Esophagus (tissue), 2 donors: Measurements from ENCODE around the gene GOLGA6L2. TPM values are rescaled to one million over a fixed set of nuclear protein-coding genes. Genes with fewer than 3 reads are reported as not detected.
"Not testable (repeated sequence)": the region's sequence is repeated elsewhere in the genome, so short reads cannot be mapped to it uniquely, and the experiment has no call there.

Source experiments
- H3K27ac ChIP-seq, 2 donors: one replicate each; pipeline ENCODE4 v1.5.1; 2013; ENCODE audit warnings: low read depth in 2 of 2, mild to moderate bottlenecking in 2 of 2, inconsistent platforms in 1 of 2, low read length in 1 of 2, moderate library complexity in 1 of 2
- H3K27me3 ChIP-seq, 2 donors: one replicate each; pipeline ENCODE4 v1.6.1; 2013; ENCODE audit warnings: low read length in 2 of 2, control low read depth in 1 of 2, mild to moderate bottlenecking in 1 of 2; ENCODE audit not compliant: insufficient read depth in 2 of 2, control insufficient read depth in 1 of 2
- H3K36me3 ChIP-seq, 2 donors: one replicate each; pipeline ENCODE4 v1.6.1; 2013; ENCODE audit warnings: low read length in 1 of 2; ENCODE audit not compliant: control insufficient read depth in 2 of 2, insufficient read depth in 2 of 2
- H3K4me1 ChIP-seq, 2 donors: one replicate each; pipeline ENCODE4 v1.6.1; 2013; ENCODE audit warnings: low read length in 1 of 2; ENCODE audit not compliant: control insufficient read depth in 2 of 2, insufficient read depth in 2 of 2
- H3K4me3 ChIP-seq, 2 donors: one replicate each; pipeline ENCODE4 v1.5.1; 2013; ENCODE audit warnings: low read length in 2 of 2, mild to moderate bottlenecking in 2 of 2, low read depth in 1 of 2, moderate library complexity in 1 of 2
- H3K9me3 ChIP-seq, 2 donors: one replicate each; pipeline ENCODE4 v1.6.1; 2013; ENCODE audit warnings: mild to moderate bottlenecking in 2 of 2, low read depth in 1 of 2, low read length in 1 of 2, moderate library complexity in 1 of 2; ENCODE audit not compliant: control insufficient read depth in 2 of 2, insufficient read depth in 1 of 2
- WGBS, 2 donors: extraction: QIAGEN DNeasy Blood & Tissue Kit; methylation state at CpG; one replicate each; pipeline ENCODE4 v1.1.7; 2013; 5-methylcytosine and 5-hydroxymethylcytosine counted together
- polyA plus RNA-seq, 2 donors: library from polyadenylated mRNA; stranded (reverse); fragments of 200-250 nt; gene quantifications; one replicate each; pipeline ENCODE4 v1.2.3, GENCODE V29; 2013
- donor health status: healthy with polysubstance abuse.
- donor health status: Bipolar disorder and iron deficiency.

Gene GOLGA6L2
- polyA plus RNA-seq, 2 donors, result not detected

DNA sequence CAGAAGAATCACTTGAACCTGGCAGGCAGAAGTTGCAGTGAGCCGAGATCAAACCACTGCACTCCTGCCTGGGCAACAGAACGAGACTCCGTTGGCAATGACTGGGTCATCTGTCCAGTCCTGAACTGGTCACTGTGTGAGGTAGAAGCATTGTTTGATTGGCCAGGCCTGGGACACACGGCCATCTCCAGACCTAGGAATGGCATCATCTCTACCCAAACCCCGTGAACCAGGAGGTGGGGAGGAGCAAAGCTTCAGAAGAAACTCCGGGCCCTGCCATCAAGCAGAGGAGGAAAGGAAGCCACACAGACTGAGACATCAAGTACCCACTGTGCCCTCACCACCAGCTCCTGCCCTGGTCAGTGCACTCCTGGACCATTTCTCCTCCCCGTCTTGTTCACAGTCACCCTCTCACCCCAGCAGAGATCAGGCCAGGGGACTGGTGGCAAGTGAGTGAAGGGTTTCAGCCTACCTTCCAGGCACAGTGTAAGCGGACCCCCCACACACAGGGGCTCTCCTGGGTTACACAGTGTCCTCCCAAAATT, 31.6 kb downstream of the GOLGA6L2 start:
- H3K4me3 ChIP-seq, result no peak overlapping the region
- H3K4me1 ChIP-seq, result no peaks in the 10 kb centered on the region
- H3K27me3 ChIP-seq, result no peaks in the 10 kb centered on the region
- no peaks in the 10 kb centered on the region for H3K36me3 ChIP-seq
- H3K9me3 ChIP-seq, result no peaks in the 10 kb centered on the region
- 83 to 85% methylated on average over 8 of the region's 8 CpGs for WGBS, 2 donors
- H3K27ac ChIP-seq, result no peak overlapping the region

GRCh38 chr15:23412881-23413600, 34.0 kb downstream of the GOLGA6L2 start:
- H3K4me3 ChIP-seq, H3K36me3 ChIP-seq, H3K27me3 ChIP-seq, H3K9me3 ChIP-seq, H3K27ac ChIP-seq, H3K4me1 ChIP-seq: not testable (repeated sequence)
- WGBS, 2 donors, result 73 to 75% methylated on average over 5 of the region's 5 CpGs

- Histone ChIP-seq H3K4me3 (no peak overlapping the region), H3K27ac (no peak overlapping the region), H3K36me3 (no peaks in the 10 kb centered on the region), H3K9me3 (no peaks in the 10 kb centered on the region), H3K27me3 (no peaks in the 10 kb centered on the region), H3K4me1 (no peaks in the 10 kb centered on the region)
- 79 to 80% methylated on average over 10 of the region's 10 CpGs for WGBS, 2 donors
Observed at GRCh38 chr15:23411841-23412240, 35.2 kb downstream of the GOLGA6L2 start.

- Histone ChIP-seq H3K27ac (no peak overlapping the region), H3K36me3 (no peaks in the 10 kb centered on the region), H3K4me3 (no peak overlapping the region), H3K9me3 (peaks cover 0 to 3% of the 10 kb centered on the region in 2 donors), H3K4me1 (peaks cover 0 to 2% of the 10 kb centered on the region in 2 donors), H3K27me3 (no peaks in the 10 kb centered on the region)
- 69 to 76% methylated on average over 4 of the region's 4 CpGs for WGBS, 2 donors
Observed at GRCh38 chr15:23403550-23403949, 43.5 kb downstream of the GOLGA6L2 start.

- H3K4me1 ChIP-seq, result peaks cover 0 to 2% of the 10 kb centered on the region in 2 donors
Observed at GRCh38 chr15:23402544-23402943, 44.5 kb downstream of the GOLGA6L2 start.

GRCh38 chr15:23402140-23402539, 44.9 kb downstream of the GOLGA6L2 start:
- H3K36me3 ChIP-seq, result no peaks in the 10 kb centered on the region
- H3K27ac ChIP-seq, result no peak overlapping the region
- H3K4me1 ChIP-seq, result peaks cover 0 to 2% of the 10 kb centered on the region in 2 donors
- WGBS, 2 donors, result 69 to 78% methylated on average over 2 of the region's 2 CpGs
- H3K9me3 ChIP-seq, result peaks cover 0 to 3% of the 10 kb centered on the region in 2 donors
- H3K27me3 ChIP-seq, result no peaks in the 10 kb centered on the region
- H3K4me3 ChIP-seq, result no peak overlapping the region

More at GRCh38 chr15:23402544-23402943, 44.5 kb downstream of the GOLGA6L2 start:
- no peaks in the 10 kb centered on the region for H3K27me3 ChIP-seq
- peaks cover 0 to 3% of the 10 kb centered on the region in 2 donors for H3K9me3 ChIP-seq
- H3K4me3 ChIP-seq, result no peak overlapping the region
- H3K27ac ChIP-seq, result no peak overlapping the region
- 60 to 73% methylated on average over 5 of the region's 5 CpGs for WGBS, 2 donors
- H3K36me3 ChIP-seq, result no peaks in the 10 kb centered on the region

- 64 to 66% methylated on average over 8 of the region's 8 CpGs for WGBS, 2 donors
- Histone ChIP-seq H3K27me3 (no peaks in the 10 kb centered on the region), H3K27ac (no peak overlapping the region), H3K36me3 (no peaks in the 10 kb centered on the region), H3K4me3 (no peak overlapping the region), H3K9me3 (peaks cover 0 to 3% of the 10 kb centered on the region in 2 donors), H3K4me1 (peaks cover 0 to 2% of the 10 kb centered on the region in 2 donors)
Observed at GRCh38 chr15:23401627-23402026, 45.4 kb downstream of the GOLGA6L2 start.

DNA sequence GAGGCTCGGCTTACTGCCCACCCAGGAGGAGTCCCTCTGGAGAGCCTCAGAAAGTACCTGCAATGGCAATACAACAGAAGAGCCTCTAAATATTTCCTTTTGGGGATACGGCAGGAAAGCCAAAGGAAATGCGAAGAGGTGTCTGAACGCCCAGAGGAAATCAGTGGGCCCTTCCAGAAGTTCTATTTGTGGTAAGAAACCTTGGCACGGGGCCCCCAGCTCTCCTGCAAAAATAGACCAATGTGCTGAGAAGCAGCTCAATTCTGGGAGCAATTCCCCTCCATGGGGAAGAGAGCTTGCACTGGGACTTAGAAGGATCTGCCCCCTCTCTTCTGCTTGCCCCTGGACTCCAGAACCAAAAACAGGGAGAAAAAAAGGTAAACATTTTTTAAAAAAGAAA, 47.8 kb downstream of the GOLGA6L2 start:
- H3K36me3 ChIP-seq, result not testable (repeated sequence)
- 70 to 71% methylated on average over 5 of the region's 5 CpGs for WGBS, 2 donors

GRCh38 chr15:23398357-23398756, 48.7 kb downstream of the GOLGA6L2 start:
- not testable (repeated sequence) for H3K27ac ChIP-seq, H3K27me3 ChIP-seq, H3K9me3 ChIP-seq, H3K4me3 ChIP-seq, H3K36me3 ChIP-seq, H3K4me1 ChIP-seq
- 91 to 98% methylated on average over 4 of the region's 4 CpGs for WGBS, 2 donors

More for the DNA sequence above, 47.8 kb downstream of the GOLGA6L2 start:
- not testable (repeated sequence) for H3K27ac ChIP-seq, H3K9me3 ChIP-seq, H3K4me1 ChIP-seq, H3K4me3 ChIP-seq, H3K27me3 ChIP-seq

GRCh38 chr15:23397779-23398178, 49.3 kb downstream of the GOLGA6L2 start:
- Histone ChIP-seq H3K4me3 (no peak overlapping the region), H3K27ac (no peak overlapping the region), H3K4me1 (peaks cover 0 to 2% of the 10 kb centered on the region in 2 donors), H3K9me3 (peaks cover 3% of the 10 kb centered on the region in 2 donors), H3K27me3 (no peaks in the 10 kb centered on the region), H3K36me3 (no peaks in the 10 kb centered on the region)
- 64 to 74% methylated on average over 7 of the region's 7 CpGs for WGBS, 2 donors
